ENCODE data around the gene STK32C. TPM values are rescaled to one million over a fixed set of nuclear protein-coding genes. Genes with fewer than 3 reads are reported as not detected.

STK32C gene
- total RNA-seq, 4 donors from 2014 or later: 9.4 to 18.1 (median 16.2) TPM

DNA sequence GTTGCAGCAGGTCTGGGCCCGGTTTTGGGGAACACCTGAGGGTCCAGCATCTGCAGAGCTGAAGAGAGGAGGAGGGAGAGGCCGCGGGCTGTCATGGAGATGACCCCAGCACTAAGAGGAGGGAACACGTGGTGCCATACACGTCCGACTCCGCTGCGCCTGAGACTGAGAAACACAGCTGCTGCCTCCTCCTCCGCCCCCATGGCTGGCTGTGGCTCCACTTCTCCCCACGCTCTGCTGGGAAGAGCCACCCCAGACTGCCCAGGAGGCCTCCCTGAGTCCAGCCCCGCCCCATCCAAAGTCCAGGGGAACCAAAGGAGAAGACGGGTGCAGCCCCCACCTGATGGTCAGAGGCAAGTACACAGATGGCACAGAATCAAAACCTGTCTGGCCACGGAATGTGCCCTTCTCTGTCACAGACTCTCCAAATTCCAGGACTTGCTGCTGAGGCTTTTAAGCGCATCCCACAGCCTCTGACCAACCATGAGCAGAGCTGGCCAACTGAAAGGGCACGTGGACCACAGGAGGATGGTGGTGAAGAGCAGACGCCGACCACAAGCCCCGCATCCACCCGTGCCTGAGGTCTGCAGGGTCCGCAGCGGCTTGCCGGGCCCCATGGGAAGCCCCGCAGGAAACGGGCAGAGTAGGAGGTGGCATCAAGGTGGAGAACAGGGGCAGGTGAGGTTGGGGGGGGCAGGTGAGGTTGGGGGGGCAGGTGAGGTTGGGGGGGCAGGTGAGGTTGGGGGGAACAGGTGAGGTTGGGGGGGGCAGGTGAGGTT, 24.0 kb downstream of the STK32C start:
- no peak overlapping the region for H3K27ac ChIP-seq
- peaks cover 0 to 3% (median 0%) of the 10 kb centered on the region in 4 donors for H3K4me1 ChIP-seq
- no peak for TF ChIP-seq EP300 (IDR thresholded peaks at IDR 0.05)
- WGBS, 2 donors: 68 to 72% methylated on average over 24 of the region's 24 CpGs
- DNase-seq (ENCODE audit: low spot score in 2 of 2): no peak
- peaks cover 0 to 10% (median 0%) of the 10 kb centered on the region in 4 donors for H3K9me3 ChIP-seq
- H3K36me3 ChIP-seq: no peaks in the 10 kb centered on the region
- H3K27me3 ChIP-seq: peaks cover 0 to 16% of the 10 kb centered on the region in 2 donors
- H3K4me3 ChIP-seq: no peak overlapping the region

DNA sequence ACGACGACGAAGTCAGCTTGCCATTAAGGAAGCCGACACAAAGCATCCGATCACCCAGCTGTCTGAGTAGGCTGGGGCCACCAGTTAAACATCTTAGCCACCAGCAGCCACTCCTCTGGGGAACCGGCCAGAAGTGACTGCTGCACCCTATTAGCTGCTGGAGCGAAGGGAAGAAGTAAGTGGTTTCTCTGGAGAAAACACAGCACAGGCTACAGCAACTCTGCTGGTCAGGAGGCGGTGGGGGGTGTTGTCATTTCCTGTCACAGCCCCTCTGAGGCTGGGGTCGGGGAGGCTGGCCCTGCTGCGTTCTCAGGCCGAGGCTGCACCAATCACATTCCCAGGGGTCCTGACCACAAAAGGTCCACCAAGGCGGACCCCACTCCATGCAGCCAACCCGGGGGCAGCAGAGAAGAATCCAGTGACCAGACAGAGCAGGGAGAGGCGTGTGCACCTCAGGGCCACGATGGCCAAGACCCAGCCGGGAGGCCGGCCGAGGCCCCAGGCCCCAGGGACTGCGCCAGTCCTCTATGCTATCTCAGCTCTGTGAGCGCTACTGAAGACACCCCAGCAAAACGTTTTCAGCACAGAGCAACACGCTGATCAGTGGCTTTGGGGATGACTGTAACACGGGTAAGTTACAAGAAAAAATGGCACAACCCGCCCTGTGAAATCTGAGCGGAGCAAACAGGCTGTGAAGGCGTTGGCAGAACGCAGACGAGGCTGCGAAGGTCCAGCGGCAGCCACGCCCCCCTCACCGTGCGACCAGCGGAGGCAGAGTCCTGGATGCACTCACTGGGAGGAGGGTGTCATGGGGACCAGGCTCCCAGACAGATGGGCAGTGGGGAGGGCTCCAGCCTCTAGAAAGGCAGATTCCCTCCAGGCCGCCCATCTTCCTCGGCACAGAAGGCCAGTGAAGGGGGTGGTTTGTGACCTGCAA, 24.8 kb downstream of the STK32C start:
- Histone ChIP-seq H3K27ac (no peak overlapping the region), H3K36me3 (no peaks in the 10 kb centered on the region), H3K4me1 (peaks cover 0 to 3% (median 0%) of the 10 kb centered on the region in 4 donors), H3K9me3 (peaks cover 0 to 1% (median 0%) of the 10 kb centered on the region in 4 donors), H3K4me3 (no peak overlapping the region), H3K27me3 (peaks cover 0 to 16% of the 10 kb centered on the region in 2 donors)
- DNase-seq (ENCODE audit: low spot score in 2 of 2): no peak
- 44 to 45% methylated on average over 30 to 35 of the region's 36 CpGs for WGBS, 2 donors
- TF ChIP-seq, protein P1, sequence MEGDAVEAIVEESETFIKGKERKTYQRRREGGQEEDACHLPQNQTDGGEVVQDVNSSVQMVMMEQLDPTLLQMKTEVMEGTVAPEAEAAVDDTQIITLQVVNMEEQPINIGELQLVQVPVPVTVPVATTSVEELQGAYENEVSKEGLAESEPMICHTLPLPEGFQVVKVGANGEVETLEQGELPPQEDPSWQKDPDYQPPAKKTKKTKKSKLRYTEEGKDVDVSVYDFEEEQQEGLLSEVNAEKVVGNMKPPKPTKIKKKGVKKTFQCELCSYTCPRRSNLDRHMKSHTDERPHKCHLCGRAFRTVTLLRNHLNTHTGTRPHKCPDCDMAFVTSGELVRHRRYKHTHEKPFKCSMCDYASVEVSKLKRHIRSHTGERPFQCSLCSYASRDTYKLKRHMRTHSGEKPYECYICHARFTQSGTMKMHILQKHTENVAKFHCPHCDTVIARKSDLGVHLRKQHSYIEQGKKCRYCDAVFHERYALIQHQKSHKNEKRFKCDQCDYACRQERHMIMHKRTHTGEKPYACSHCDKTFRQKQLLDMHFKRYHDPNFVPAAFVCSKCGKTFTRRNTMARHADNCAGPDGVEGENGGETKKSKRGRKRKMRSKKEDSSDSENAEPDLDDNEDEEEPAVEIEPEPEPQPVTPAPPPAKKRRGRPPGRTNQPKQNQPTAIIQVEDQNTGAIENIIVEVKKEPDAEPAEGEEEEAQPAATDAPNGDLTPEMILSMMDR (IDR thresholded peaks at IDR 0.05): no peak
- TF ChIP-seq POLR2A (IDR thresholded peaks at IDR 0.05): no peak

DNA sequence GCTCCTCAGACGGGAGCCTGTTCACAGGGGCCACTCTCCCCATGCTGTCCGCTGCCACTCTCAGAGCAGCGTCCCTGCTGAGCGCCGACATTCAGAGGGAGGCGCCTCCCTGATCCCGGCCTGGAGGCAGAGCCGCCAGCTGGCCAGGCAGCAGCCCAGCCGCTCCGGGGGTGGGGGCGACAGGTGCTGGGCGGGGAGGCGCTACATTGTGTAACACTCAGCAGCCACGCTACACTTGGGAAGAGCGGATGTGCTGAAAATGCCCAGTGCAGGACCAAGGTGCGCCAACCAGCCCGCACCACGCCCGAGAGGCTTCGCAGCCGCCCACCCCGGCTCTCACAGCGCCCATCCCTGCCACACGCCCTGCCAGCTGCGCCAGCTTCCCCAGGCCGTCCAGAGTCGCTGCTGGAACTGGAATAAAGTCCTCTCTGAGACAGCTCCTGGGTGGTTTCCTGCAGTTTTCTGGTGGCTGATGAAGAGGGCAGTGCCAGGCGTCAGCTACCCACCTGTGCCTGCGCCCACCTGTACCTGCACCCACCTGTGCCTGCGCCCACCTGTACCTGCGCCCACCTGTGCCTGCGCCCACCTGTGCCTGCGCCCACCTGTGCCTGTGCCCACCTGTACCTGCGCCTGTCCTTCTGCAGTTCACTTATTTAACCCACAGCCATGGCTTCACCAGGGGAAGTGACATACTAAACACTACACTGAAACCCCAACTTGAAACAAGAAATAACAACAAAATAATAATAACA, 25.7 kb downstream of the STK32C start:
- TF ChIP-seq POLR2A (IDR thresholded peaks at IDR 0.05) (no peak), EP300 (IDR thresholded peaks at IDR 0.05) (no peak)
- TF ChIP-seq, protein P1 (IDR thresholded peaks at IDR 0.05): no peak
- no peak overlapping the region for H3K4me3 ChIP-seq
- H3K4me1 ChIP-seq: peaks cover 0 to 3% (median 0%) of the 10 kb centered on the region in 4 donors
- peaks cover 0 to 16% of the 10 kb centered on the region in 2 donors for H3K27me3 ChIP-seq
- WGBS, 2 donors: 65 to 68% methylated on average over 22 to 33 of the region's 34 CpGs
- H3K27ac ChIP-seq: no peak overlapping the region
- H3K9me3 ChIP-seq: no peaks in the 10 kb centered on the region
- H3K36me3 ChIP-seq: no peaks in the 10 kb centered on the region
- DNase-seq (ENCODE audit: low spot score in 2 of 2): no peak

DNA sequence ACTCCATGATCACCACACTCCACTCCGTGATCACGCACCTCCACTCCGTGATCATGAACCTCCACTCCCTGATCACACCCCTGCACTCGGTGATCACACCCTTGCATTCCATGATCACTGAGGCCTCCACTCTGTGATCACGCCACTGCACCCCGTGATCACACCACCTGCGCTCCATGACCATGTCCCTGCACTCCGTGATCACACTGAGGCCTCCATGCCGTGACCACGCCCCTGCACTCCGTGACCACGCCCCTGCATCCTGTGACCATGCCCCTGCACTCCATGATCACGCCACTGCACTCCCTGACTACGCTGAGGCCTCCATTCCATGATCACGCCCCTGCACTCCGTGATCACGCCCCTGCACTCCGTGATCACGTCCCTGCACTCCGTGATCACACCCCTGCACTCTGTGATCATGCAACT, 27.1 kb downstream of the STK32C start:
- H3K4me3 ChIP-seq: no peak overlapping the region
- H3K9me3 ChIP-seq: no peaks in the 10 kb centered on the region
- 92% methylated on average over 20 of the region's 20 CpGs for WGBS, 2 donors
- peaks cover 0 to 16% of the 10 kb centered on the region in 2 donors for H3K27me3 ChIP-seq
- H3K36me3 ChIP-seq: no peaks in the 10 kb centered on the region
- DNase-seq (ENCODE audit: low spot score in 2 of 2): no peak
- peaks cover 0 to 3% (median 0%) of the 10 kb centered on the region in 4 donors for H3K4me1 ChIP-seq
- H3K27ac ChIP-seq: no peak overlapping the region
- TF ChIP-seq POLR2A (IDR thresholded peaks at IDR 0.05) (no peak), EP300 (IDR thresholded peaks at IDR 0.05) (no peak)
- TF ChIP-seq, protein P1 (IDR thresholded peaks at IDR 0.05): no peak

Data from tibial nerve (tissue), 4 donors.